Measurements from ENCODE around the gene NDUFV3. TPM values are rescaled to one million over a fixed set of nuclear protein-coding genes. Genes with fewer than 3 reads are reported as not detected.
"Not testable (repeated sequence)": the region's sequence is repeated elsewhere in the genome, so short reads cannot be mapped to it uniquely, and the experiment has no call there.

Gene NDUFV3
- total RNA-seq, 1 donor from 2014 or later, result 56.6 TPM

DNA sequence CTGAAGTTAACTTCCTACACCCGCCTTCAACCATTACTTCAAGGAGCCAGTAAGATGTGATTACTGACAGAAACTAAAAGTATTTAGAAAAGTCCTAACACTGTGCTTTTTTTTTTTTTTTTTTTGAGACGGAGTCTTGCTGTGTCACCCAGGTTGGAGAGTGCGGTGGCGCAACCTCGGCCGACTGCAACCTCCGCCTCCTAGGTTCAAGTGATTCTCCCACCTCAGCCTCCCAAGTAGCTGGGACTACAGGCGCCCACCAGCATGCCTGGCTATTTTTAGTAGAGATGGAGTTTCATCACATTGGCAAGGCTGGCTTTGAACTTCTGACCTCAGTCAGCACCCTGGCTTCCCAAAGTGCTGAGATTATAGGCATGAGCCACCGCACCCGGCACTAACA is 17.3 kb upstream of the NDUFV3 start:
- ATAC-seq (ENCODE audit: poor library complexity); intact Hi-C loops (cut with DNase I); DNase-seq: not testable (repeated sequence)

- ATAC-seq (ENCODE audit: poor library complexity), result peak; percentile 10
Measured at GRCh38 chr21:42878678-42878992, 14.5 kb upstream of the NDUFV3 start.

GRCh38 chr21:42878993-42879787 is 13.9 kb upstream of the NDUFV3 start, which contains the start of gene WDR4:
Gene WDR4, minus strand, starts transcription at chr21:42879539. Its CDS starts 44 bp downstream, at chr21:42879495.
- DNase-seq (peak; percentile 98), ATAC-seq (ENCODE audit: poor library complexity) (peak; percentile 100)
- intact Hi-C loops (cut with DNase I), result no loop called here

More at GRCh38 chr21:42878678-42878992, 14.5 kb upstream of the NDUFV3 start:
- DNase-seq, result no peak
- intact Hi-C loops (cut with DNase I), result no loop called here

DNA sequence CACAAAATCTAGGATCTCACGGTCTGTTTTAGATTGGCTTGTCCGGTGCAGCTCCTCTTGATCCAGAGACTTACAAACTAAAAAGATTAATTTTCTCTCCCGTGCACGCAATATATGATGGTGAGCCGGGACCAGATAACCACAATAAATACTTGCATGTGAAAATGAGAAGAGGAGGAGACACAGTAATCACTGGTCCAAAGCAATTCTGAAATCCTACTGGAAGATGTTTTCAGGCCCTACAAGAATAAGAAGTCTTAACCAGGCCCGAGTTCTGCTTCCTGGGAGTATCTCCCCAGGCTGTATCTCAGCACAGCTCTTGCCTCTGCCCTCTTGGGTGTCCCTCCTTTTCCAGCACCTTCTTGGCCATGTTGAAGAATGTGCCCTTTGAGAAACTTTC is 12.8 kb upstream of the NDUFV3 start:
- no peak for ATAC-seq (ENCODE audit: poor library complexity)
- intact Hi-C loops (cut with DNase I), result no loop called here
- no peak for DNase-seq

GRCh38 chr21:42883921-42884320 is 9.2 kb upstream of the NDUFV3 start:
- DNase-seq (no peak), ATAC-seq (ENCODE audit: poor library complexity) (no peak)
- intact Hi-C loops (cut with DNase I), result no loop called here

GRCh38 chr21:42887326-42887725 is 5.8 kb upstream of the NDUFV3 start:
- intact Hi-C loops (cut with DNase I), result no loop called here
- no peak for DNase-seq
- ATAC-seq (ENCODE audit: poor library complexity), result peak; percentile 53

DNA sequence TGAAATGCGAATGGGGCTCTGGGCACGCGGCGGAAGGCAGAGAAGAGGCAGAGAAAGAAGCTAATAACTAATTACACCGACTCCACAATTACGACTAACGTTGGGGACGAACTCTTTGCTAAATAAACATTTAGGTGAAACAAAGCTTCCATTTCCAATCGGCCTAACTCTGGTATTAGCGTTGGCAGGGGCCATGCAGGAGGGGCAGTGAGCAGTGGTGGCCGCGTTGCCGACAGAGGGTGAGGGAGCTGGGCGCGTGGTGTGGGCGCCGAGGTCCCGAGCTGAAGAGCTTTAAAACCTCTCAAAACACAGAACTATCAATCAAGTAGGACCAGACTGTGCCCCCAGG is 553 bp upstream of the NDUFV3 start:
- peak; percentile 44 for ATAC-seq (ENCODE audit: poor library complexity)
- intact Hi-C loops (cut with DNase I), result no loop called here
- no peak for DNase-seq

- ATAC-seq (ENCODE audit: poor library complexity), result no peak
- intact Hi-C loops (cut with DNase I), result no loop called here
- no peak for DNase-seq
Measured at GRCh38 chr21:42900446-42900845, 7.3 kb downstream of the NDUFV3 start.

- no peak for ATAC-seq (ENCODE audit: poor library complexity)
- intact Hi-C loops (cut with DNase I), result no loop called here
Measured at GRCh38 chr21:42903817-42904216, 10.7 kb downstream of the NDUFV3 start.

DNA sequence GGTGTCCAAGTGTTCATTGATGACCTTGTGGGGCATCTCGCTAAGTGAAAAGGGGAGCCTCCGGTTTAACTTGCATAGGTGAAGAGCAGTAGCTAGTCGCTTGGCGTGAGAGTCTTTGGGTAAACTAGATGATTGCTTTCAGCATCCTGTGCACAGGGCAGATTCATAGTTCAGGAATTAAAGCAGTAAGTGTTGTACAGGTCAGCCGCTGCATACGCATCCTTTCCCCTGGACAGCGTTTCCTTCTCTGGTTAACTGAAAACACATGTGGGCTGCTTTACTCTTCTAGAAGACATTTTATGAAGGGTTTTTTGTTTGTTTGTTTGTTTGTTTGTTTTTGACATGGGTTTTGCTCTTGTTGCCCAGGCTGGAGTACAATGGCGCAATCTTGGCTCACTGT is 12.1 kb downstream of the NDUFV3 start:
- DNase-seq (no peak), ATAC-seq (ENCODE audit: poor library complexity) (no peak)
- intact Hi-C loops (cut with DNase I), result no loop called here

More at GRCh38 chr21:42903817-42904216, 10.7 kb downstream of the NDUFV3 start:
- no peak for DNase-seq

- no peak for ATAC-seq (ENCODE audit: poor library complexity)
- DNase-seq, result no peak
- intact Hi-C loops (cut with DNase I), result no loop called here
Measured at GRCh38 chr21:42906233-42906632, 13.1 kb downstream of the NDUFV3 start.

DNA sequence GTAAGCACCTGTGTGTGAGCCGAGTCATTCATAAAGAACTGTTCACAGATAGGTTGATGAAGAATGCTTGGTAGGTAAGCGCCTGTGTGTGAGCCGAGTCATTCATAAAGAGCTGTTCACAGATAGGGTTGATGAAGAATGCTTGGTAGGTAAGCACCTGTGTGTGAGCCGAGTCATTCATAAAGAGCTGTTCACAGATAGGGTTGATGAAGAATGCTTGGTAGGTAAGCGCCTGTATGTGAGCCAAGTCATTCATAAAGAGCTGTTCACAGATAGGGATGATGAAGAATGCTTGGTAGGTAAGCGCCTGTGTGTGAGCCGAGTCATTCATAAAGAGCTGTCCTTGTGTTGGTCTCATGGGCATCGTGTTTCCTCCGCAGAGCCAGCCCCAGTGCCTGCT is 15.4 kb downstream of the NDUFV3 start:
- intact Hi-C loops (cut with DNase I); ATAC-seq (ENCODE audit: poor library complexity); DNase-seq: not testable (repeated sequence)

- ATAC-seq (ENCODE audit: poor library complexity); DNase-seq; intact Hi-C loops (cut with DNase I): not testable (repeated sequence)
Measured at GRCh38 chr21:42911920-42912319, 18.8 kb downstream of the NDUFV3 start.

- no peak for DNase-seq
- intact Hi-C loops (cut with DNase I), result no loop called here
- ATAC-seq (ENCODE audit: poor library complexity), result peak; percentile 18
Measured at GRCh38 chr21:42913476-42913875, 20.4 kb downstream of the NDUFV3 start.

GRCh38 chr21:42918291-42918690 is 25.2 kb downstream of the NDUFV3 start:
- intact Hi-C loops (cut with DNase I), result no loop called here
- ATAC-seq (ENCODE audit: poor library complexity) (no peak), DNase-seq (no peak)

- DNase-seq, result no peak
- intact Hi-C loops (cut with DNase I), result no loop called here
Measured at GRCh38 chr21:42921927-42922326, 28.8 kb downstream of the NDUFV3 start.

GRCh38 chr21:42922918-42923317 is 29.8 kb downstream of the NDUFV3 start:
- ATAC-seq (ENCODE audit: poor library complexity) (no peak), DNase-seq (no peak)
- intact Hi-C loops (cut with DNase I), result no loop called here

More at GRCh38 chr21:42921927-42922326, 28.8 kb downstream of the NDUFV3 start:
- no peak for ATAC-seq (ENCODE audit: poor library complexity)

GRCh38 chr21:42923553-42924432 is 30.7 kb downstream of the NDUFV3 start:
- peak; percentile 91 for ATAC-seq (ENCODE audit: poor library complexity)
- DNase-seq, result no peak
- intact Hi-C loops (cut with DNase I), result no loop called here

DNA sequence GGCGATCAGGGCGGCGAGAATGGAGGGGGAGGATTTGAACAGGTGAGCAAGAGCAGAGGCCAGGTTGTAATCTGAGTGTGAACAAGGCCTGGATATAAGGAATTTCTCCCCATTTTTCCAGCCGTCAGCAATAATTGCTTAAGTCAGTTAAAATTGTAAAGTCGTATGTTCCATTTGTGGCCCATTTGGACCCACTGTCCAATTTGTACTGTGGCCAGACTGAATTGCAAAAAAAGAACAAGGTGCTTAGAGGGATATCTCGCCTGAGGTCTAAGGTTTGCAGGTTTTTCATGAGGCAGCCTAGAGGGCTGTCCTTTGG is 31.3 kb downstream of the NDUFV3 start:
- no peak for DNase-seq
- intact Hi-C loops (cut with DNase I), result no loop called here

More for the DNA sequence above, 31.3 kb downstream of the NDUFV3 start:
- no peak for ATAC-seq (ENCODE audit: poor library complexity)
